ENCODE results near the gene ATL3.
A peak's percentile ranks its signal among the peaks of the same experiment; 100 is the strongest.
"Not testable (repeated sequence)": the region's sequence is repeated elsewhere in the genome, so short reads cannot be mapped to it uniquely, and the experiment has no call there.

ATL3 gene

GRCh38 chr11:63671322-63672155 lies at the start of gene ATL3:
ATL3 (minus strand) TSS chr11:63671376; CDS start chr11:63671335, 41 bp downstream.
- DNase-seq = peak; percentile 98

- no peak for DNase-seq
Measured at GRCh38 chr11:63720611-63721010, 49.4 kb upstream of the ATL3 start.

- DNase-seq = no peak
Measured at GRCh38 chr11:63719987-63720386, 48.8 kb upstream of the ATL3 start.

GRCh38 chr11:63719001-63719400 lies 47.8 kb upstream of the ATL3 start:
- DNase-seq = no peak

- no peak for DNase-seq
Measured at GRCh38 chr11:63716046-63716445, 44.9 kb upstream of the ATL3 start.

GRCh38 chr11:63713766-63714165 lies 42.6 kb upstream of the ATL3 start:
- no peak for DNase-seq

- no peak for DNase-seq
Measured at GRCh38 chr11:63711838-63712237, 40.7 kb upstream of the ATL3 start.

GRCh38 chr11:63710476-63711217 lies 39.5 kb upstream of the ATL3 start:
- no peak for DNase-seq

GRCh38 chr11:63709336-63709884 lies 38.2 kb upstream of the ATL3 start:
- DNase-seq = no peak

- DNase-seq = no peak
Measured at GRCh38 chr11:63708764-63709163, 37.6 kb upstream of the ATL3 start.

- no peak for DNase-seq
Measured at GRCh38 chr11:63705526-63705925, 34.4 kb upstream of the ATL3 start.

- no peak for DNase-seq
Measured at GRCh38 chr11:63699896-63700295, 28.7 kb upstream of the ATL3 start.

GRCh38 chr11:63698976-63699733 lies 28.0 kb upstream of the ATL3 start:
- DNase-seq = no peak

GRCh38 chr11:63694596-63694995 lies 23.4 kb upstream of the ATL3 start:
- DNase-seq = no peak

GRCh38 chr11:63687845-63688244 lies 16.7 kb upstream of the ATL3 start:
- no peak for DNase-seq

GRCh38 chr11:63686926-63687325 lies 15.8 kb upstream of the ATL3 start:
- DNase-seq = no peak

GRCh38 chr11:63685158-63685721 lies 14.1 kb upstream of the ATL3 start:
- not testable (repeated sequence) for DNase-seq

- peak; percentile 80 for DNase-seq
Measured at GRCh38 chr11:63683133-63683991, 12.2 kb upstream of the ATL3 start.

GRCh38 chr11:63682066-63683021 lies 11.2 kb upstream of the ATL3 start:
- peak; percentile 41 for DNase-seq

- DNase-seq = peak; percentile 100
Measured at GRCh38 chr11:63681321-63682065, 10.3 kb upstream of the ATL3 start, which contains the start of gene RTN3. RTN3 (plus strand) TSS chr11:63681500; CDS start chr11:63681637, 137 bp downstream.
